Calu3 (cell line): Measurements from ENCODE around the gene NR1D2. TPM values are rescaled to one million over a fixed set of nuclear protein-coding genes. Genes with fewer than 3 reads are reported as not detected.

Source experiments
- BruUV-seq: library from RNA; stranded (reverse); fragments of 400-500 nt; replicated peaks from 2 replicates; lab custom pipeline; 2021; lab: Mats Ljungman, UMichigan
- CTCF ChIA-PET: fragments of 300-600 bp; sonication (Branson Sonifier 250); formaldehyde crosslinking; loops from one replicate; lab custom pipeline; 2022; ENCODE audit warnings: antibody characterized with exemption; lab: Charles Lee
- DNase-seq: peaks from one replicate; pipeline ENCODE4 v3.0.0; 2022
- H3K27ac Mint-ChIP-seq: one replicate; pipeline ENCODE4 v1.8.0; 2022; ENCODE audit warnings: mixed read lengths; ENCODE audit not compliant: unreplicated experiment
- H3K27me3 Mint-ChIP-seq: one replicate; pipeline ENCODE4 v1.8.0; 2022; ENCODE audit warnings: mixed read lengths; ENCODE audit not compliant: unreplicated experiment
- H3K36me3 Mint-ChIP-seq: one replicate; pipeline ENCODE4 v1.8.0; 2022; ENCODE audit warnings: mild to moderate bottlenecking, moderate library complexity, mixed read lengths; ENCODE audit not compliant: insufficient read depth, unreplicated experiment
- H3K4me1 Mint-ChIP-seq: one replicate; pipeline ENCODE4 v1.8.0; 2022; ENCODE audit warnings: mild to moderate bottlenecking, low read depth, mixed read lengths; ENCODE audit not compliant: unreplicated experiment
- H3K4me3 Mint-ChIP-seq: one replicate; pipeline ENCODE4 v1.8.0; 2022; ENCODE audit warnings: mild to moderate bottlenecking, low read depth, moderate library complexity, mixed read lengths; ENCODE audit not compliant: unreplicated experiment
- H3K9me3 Mint-ChIP-seq: one replicate; pipeline ENCODE4 v1.8.0; 2022; ENCODE audit warnings: low read depth, mixed read lengths; ENCODE audit not compliant: unreplicated experiment
- CTCF ChIP-seq: fragments of 200-600 bp; IDR thresholded peaks from one replicate; pipeline ENCODE4 v1.8.0; 2022; ENCODE audit warnings: antibody characterized with exemption; ENCODE audit not compliant: unreplicated experiment
- intact Hi-C: fragments of 100-400 bp; cut with micrococcal nuclease; formaldehyde crosslinking; loops from one replicate; pipeline ENCODE4 v1.10.0; 2022; ENCODE audit not compliant: unreplicated experiment
- total RNA-seq: library from RNA; stranded (reverse); gene quantifications from 2 replicates; pipeline ENCODE4 v1.2.3, GENCODE V29; 2022

NR1D2 gene
- total RNA-seq, 1 experiment from 2014 or later, result 18.9 TPM

- Mint-ChIP-seq H3K36me3 (peaks cover 9% of the 10 kb centered on the region), H3K27me3 (no peaks in the 10 kb centered on the region), H3K4me3 (no peak overlapping the region), H3K27ac (no peak overlapping the region), H3K4me1 (peaks cover 7% of the 10 kb centered on the region), H3K9me3 (no peaks in the 10 kb centered on the region)
- CTCF ChIA-PET, result no interaction called here
- intact Hi-C loops, result loop anchor here (2.0 kb wide), 1 partner anchor 19 kb away; the partner anchor contains the start of gene NR1D2
- no peak for DNase-seq
- BruUV-seq, result no TSS peak
- TF ChIP-seq CTCF, result no peak
These were observed 18.8 kb upstream of the NR1D2 start for GRCh38 chr3:23926246-23926645.

GRCh38 chr3:23926736-23927135 lies 18.4 kb upstream of the NR1D2 start:
- Mint-ChIP-seq H3K4me1 (peaks cover 7% of the 10 kb centered on the region), H3K4me3 (no peak overlapping the region)
- CTCF ChIA-PET, result interaction anchor here (0.6 kb wide), 2 partner anchors 13 to 79 kb away, joined by 4 to 6 read pairs; no protein-coding TSS in a partner anchor

GRCh38 chr3:23928524-23928923 lies 16.6 kb upstream of the NR1D2 start:
- H3K4me1 Mint-ChIP-seq, result peaks cover 7% of the 10 kb centered on the region
- no peaks in the 10 kb centered on the region for H3K36me3 Mint-ChIP-seq
- CTCF ChIA-PET, result interaction anchor here (0.7 to 1.5 kb wide), 3 partner anchors 13 to 1734 kb away, joined by 3 to 5 read pairs (median 5); no protein-coding TSS in a partner anchor
- H3K4me3 Mint-ChIP-seq, result no peak overlapping the region
- intact Hi-C loops, result no loop called here
- no peaks in the 10 kb centered on the region for H3K27me3 Mint-ChIP-seq
- no peak overlapping the region for H3K27ac Mint-ChIP-seq
- BruUV-seq, result no TSS peak
- DNase-seq, result peak; percentile 32
- H3K9me3 Mint-ChIP-seq, result no peaks in the 10 kb centered on the region
- no peak for TF ChIP-seq CTCF

More at GRCh38 chr3:23926736-23927135, 18.4 kb upstream of the NR1D2 start:
- intact Hi-C loops, result loop anchor here (2.0 kb wide), 1 partner anchor 18 kb away; the partner anchor contains the start of gene NR1D2
- peaks cover 4% of the 10 kb centered on the region for H3K36me3 Mint-ChIP-seq
- TF ChIP-seq CTCF, result no peak
- no TSS peak for BruUV-seq
- no peaks in the 10 kb centered on the region for H3K9me3 Mint-ChIP-seq
- peak overlapping the region; percentile 70 for H3K27ac Mint-ChIP-seq
- peak; percentile 23 for DNase-seq
- no peaks in the 10 kb centered on the region for H3K27me3 Mint-ChIP-seq

- H3K4me1 Mint-ChIP-seq, result peaks cover 7% of the 10 kb centered on the region
- no peak for TF ChIP-seq CTCF
- H3K36me3 Mint-ChIP-seq, result no peaks in the 10 kb centered on the region
- intact Hi-C loops, result no loop called here
- CTCF ChIA-PET, result interaction anchor here (0.9 kb wide), 1 partner anchor 470 kb away, joined by 4 read pairs; no protein-coding TSS in a partner anchor
- H3K9me3 Mint-ChIP-seq, result no peaks in the 10 kb centered on the region
- no TSS peak for BruUV-seq
- no peak for DNase-seq
- H3K27ac Mint-ChIP-seq, result no peak overlapping the region
- H3K4me3 Mint-ChIP-seq, result no peak overlapping the region
- no peaks in the 10 kb centered on the region for H3K27me3 Mint-ChIP-seq
These were observed 13.5 kb upstream of the NR1D2 start for GRCh38 chr3:23931597-23931996.
